Lower leg skin (tissue), 4 donors: ENCODE measurements around the gene CCAR1. TPM values are rescaled to one million over a fixed set of nuclear protein-coding genes. Genes with fewer than 3 reads are reported as not detected.
"Not testable (repeated sequence)": the region's sequence is repeated elsewhere in the genome, so short reads cannot be mapped to it uniquely, and the experiment has no call there.

Experiments used
- DNase-seq, 2 donors: peaks; one replicate each; pipeline ENCODE4 v3.0.0-alpha.2; 2019; ENCODE audit warnings: low spot score in 2 of 2
- H3K4me3 ChIP-seq: fragments of 200-600 bp; sonication (generic); 2 replicates; pipeline ENCODE4 v1.5.1; 2017; ENCODE audit warnings: mild to moderate bottlenecking, low read depth; ENCODE audit not compliant: poor library complexity, severe bottlenecking
- CTCF ChIP-seq, 3 donors: fragments of 450-650 bp; IDR thresholded peaks; one replicate each; pipeline ENCODE4 v1.5.1; 2016; ENCODE audit warnings: antibody characterized with exemption in 3 of 3, mild to moderate bottlenecking in 3 of 3, moderate library complexity in 2 of 3
- POLR2A ChIP-seq, 2 donors: fragments of 450-650 bp; IDR thresholded peaks; one replicate each; pipeline ENCODE4 v1.6.1; 2016 to 2017; ENCODE audit warnings: antibody characterized with exemption in 2 of 2, mild to moderate bottlenecking in 1 of 2, moderate library complexity in 1 of 2
- WGBS, 2 donors: methylation state at CpG; one replicate each; pipeline ENCODE4 v1.1.5; 2018; 5-methylcytosine and 5-hydroxymethylcytosine counted together
- intact Hi-C: fragments of 100-400 bp; cut with DNase I; formaldehyde crosslinking; loops from one replicate; pipeline ENCODE4 v1.15.0; 2023; ENCODE audit warnings: low total_unique reads
- total RNA-seq, 4 donors: library from RNA; depleted of rRNA; stranded (reverse); fragments of >200 nt; gene quantifications; one replicate each; pipeline ENCODE4 v1.1.0, GENCODE V29; 2016

CCAR1 gene
- total RNA-seq, 4 donors from 2014 or later, result 19.1 to 41.4 (median 28.9) TPM

GRCh38 chr10:68800211-68800610 is 79.2 kb downstream of the CCAR1 start:
- no peak for DNase-seq
- intact Hi-C loops, result no loop called here
- 47 to 54% methylated on average over 2 of the region's 2 CpGs for WGBS, 2 donors
- H3K4me3 ChIP-seq, result no peak overlapping the region
- TF ChIP-seq CTCF (IDR thresholded peaks at IDR 0.05) (no peak), POLR2A (IDR thresholded peaks at IDR 0.05) (no peak)

GRCh38 chr10:68804692-68805091 is 83.7 kb downstream of the CCAR1 start:
- no peak overlapping the region for H3K4me3 ChIP-seq
- 97 to 100% methylated on average over 1 of the region's 1 CpG for WGBS, 2 donors
- intact Hi-C loops, result no loop called here
- peak in 1 of 2 donors; percentile 26 for DNase-seq
- TF ChIP-seq CTCF (IDR thresholded peaks at IDR 0.05), result no peak
- no peak for TF ChIP-seq POLR2A (IDR thresholded peaks at IDR 0.05)

- not testable (repeated sequence) for DNase-seq
- 90 to 92% methylated on average over 9 of the region's 9 CpGs for WGBS, 2 donors
Observed at GRCh38 chr10:68810830-68811229, 89.8 kb downstream of the CCAR1 start.

DNA sequence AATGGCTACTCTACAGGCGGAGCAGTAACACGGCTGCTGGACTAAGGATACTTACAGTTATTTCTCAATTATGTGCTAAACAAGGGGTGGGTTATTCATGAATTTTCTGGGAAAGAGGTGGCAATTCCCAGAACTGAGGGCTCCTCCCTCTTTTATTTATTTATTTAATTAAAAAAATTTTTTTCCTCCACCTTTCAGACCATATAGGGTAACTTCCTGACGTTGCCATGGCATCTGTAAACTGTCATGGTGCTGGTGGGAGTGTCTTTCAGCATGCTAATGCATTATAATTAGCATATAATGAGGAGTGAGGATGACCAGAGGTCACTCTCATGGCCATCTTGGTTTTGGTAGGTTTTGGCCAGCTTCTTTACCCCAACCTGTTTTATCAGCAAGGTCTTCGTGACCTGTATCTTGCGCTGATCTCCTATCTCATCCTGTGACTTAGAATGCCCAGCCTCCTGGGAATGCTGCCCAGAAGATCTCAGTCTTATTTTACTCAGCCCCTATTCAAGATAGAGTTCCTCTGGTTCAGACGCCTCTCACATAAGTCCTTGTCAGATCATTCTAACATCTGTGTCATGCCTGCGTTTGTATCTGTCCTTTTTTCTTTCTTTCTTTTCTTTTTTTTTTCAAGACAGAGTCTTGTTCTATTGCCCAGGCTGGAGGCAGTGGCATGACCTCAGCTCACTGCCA is 90.4 kb downstream of the CCAR1 start:
- intact Hi-C loops, result no loop called here
- TF ChIP-seq POLR2A (IDR thresholded peaks at IDR 0.05) (no peak), CTCF (IDR thresholded peaks at IDR 0.05) (no peak)
- no peak overlapping the region for H3K4me3 ChIP-seq
- WGBS, 2 donors, result 78 to 83% methylated on average over 7 of the region's 7 CpGs
- DNase-seq, result no peak

More at GRCh38 chr10:68810830-68811229, 89.8 kb downstream of the CCAR1 start:
- H3K4me3 ChIP-seq, intact Hi-C loops: not testable (repeated sequence)

DNA sequence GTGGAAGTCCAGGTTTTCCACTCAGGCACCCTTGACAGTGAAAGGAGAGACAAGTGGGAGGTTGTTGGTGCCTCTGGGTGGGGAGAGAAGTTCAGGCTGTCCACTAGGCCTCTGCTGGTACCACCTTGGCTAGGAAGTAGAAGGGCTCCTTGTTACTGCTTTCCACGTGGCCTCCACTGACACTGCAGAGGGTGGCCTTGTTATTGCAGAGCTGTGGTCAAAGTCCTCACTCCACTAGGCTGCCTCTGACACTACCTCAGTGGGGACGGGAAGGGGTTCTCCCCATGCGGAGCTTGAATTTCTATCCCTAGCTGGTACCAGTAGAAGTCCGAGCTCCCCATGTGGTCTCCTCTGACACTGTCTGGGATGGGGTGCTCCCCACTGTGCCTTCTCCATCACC is 91.4 kb downstream of the CCAR1 start:
- DNase-seq, result no peak
- WGBS, 2 donors, result 95 to 100% methylated on average over 3 to 4 of the region's 4 CpGs
- no peak for TF ChIP-seq POLR2A (IDR thresholded peaks at IDR 0.05)
- no peak for TF ChIP-seq CTCF (IDR thresholded peaks at IDR 0.05)
- intact Hi-C loops, result no loop called here
- H3K4me3 ChIP-seq, result no peak overlapping the region

- TF ChIP-seq CTCF (IDR thresholded peaks at IDR 0.05), result no peak
- no peak for TF ChIP-seq POLR2A (IDR thresholded peaks at IDR 0.05)
Observed at GRCh38 chr10:68813559-68813958, 92.5 kb downstream of the CCAR1 start.

More at GRCh38 chr10:68813559-68813958, 92.5 kb downstream of the CCAR1 start:
- intact Hi-C loops, result no loop called here
- DNase-seq, result no peak
- H3K4me3 ChIP-seq, result no peak overlapping the region
